EH (cell line): Measurements from ENCODE around the gene TBC1D5.

Source experiments
- DNase-seq: peaks from one replicate; pipeline ENCODE4 v3.0.0-alpha.2; 2015; ENCODE audit warnings: low read depth

Gene TBC1D5

GRCh38 chr3:17302774-17303173 lies 439.7 kb downstream of the TBC1D5 start:
- peak; percentile 78 for DNase-seq

GRCh38 chr3:17302170-17302569 lies 440.3 kb downstream of the TBC1D5 start:
- no peak for DNase-seq

DNA sequence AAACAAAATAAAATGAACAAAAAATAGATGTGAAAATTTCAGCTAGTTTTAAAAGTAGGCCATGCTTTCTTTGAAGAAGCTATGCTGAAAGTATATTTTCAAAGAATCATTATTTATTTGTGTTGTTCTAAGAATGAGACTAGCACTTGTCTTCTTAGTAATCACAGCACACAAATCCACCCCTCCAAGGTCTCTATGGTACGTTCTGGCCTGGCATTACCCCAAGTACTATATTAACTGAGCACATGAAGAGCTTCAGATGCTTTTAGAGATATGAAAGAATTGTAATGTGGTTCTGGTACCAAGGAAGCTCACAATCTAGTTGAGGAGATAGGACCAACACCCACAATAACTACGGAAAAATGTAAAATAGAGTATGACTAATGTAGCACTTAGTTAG lies 441.2 kb downstream of the TBC1D5 start:
- DNase-seq: no peak

DNA sequence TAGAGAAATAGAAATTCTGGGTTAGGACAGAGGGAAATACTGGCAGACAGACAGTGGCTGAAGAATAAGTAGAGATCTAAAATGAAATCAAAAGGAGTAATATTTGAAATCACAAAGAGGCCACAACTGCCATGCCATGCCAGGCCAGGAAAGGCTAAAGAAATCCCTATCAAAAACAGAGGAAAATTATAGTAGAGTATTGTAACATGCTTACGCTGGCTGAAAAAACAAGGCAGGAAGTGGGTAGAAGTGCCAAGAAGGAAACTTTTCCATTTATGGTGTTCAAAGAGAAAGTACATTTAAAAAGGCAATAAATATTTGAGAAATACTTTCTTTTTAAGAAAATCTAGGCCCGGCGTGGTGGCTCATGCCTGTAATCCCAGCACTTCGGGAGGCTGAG lies 442.0 kb downstream of the TBC1D5 start:
- DNase-seq: no peak

DNA sequence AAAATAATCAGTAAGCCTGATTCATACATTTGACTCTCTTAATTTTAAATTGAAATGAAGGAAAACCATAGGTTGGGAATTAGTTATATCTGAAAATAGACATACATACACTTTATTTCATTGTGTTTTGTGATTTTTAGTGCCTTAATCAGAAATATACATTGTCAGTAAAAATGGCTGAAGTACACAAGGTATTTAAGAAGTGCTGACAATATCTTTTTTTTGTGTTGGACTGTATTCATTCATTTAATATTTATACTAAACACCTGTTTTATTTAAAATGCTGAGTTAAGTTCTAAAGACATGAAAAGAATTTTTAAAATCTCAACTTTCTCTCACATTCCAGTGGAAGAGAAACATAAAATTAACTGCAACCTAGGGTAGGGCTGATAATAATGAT lies 444.4 kb downstream of the TBC1D5 start:
- no peak for DNase-seq

GRCh38 chr3:17292556-17292955 lies 449.9 kb downstream of the TBC1D5 start:
- DNase-seq: no peak

GRCh38 chr3:17290894-17291293 lies 451.5 kb downstream of the TBC1D5 start:
- no peak for DNase-seq

DNA sequence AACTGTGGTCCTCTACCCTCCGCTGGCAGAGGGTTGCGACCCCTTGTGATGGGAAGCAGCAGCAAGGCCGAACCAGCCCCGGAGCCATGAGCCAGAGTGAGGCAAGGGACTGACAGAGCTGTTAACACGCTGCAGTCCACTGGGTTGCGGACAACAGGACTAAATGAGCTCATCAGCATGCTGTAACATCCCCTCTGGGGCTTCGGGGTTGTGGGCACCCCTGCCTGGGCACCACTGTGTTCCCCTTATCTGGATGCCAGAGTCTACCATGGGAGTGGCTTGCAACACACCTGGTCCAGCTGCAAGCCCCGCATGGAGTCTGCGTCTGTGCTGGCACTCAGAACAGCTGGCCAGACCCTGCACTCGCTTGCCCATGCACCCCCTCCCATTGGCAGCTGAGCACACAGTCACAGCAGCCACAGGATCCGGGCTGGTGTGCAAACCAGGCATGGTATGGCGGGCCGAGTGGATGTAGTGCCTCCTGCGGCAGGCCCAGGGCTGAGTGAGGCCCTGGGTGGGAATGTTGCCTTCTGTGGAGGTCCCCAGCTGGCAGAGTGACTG lies 453.5 kb downstream of the TBC1D5 start:
- no peak for DNase-seq

DNA sequence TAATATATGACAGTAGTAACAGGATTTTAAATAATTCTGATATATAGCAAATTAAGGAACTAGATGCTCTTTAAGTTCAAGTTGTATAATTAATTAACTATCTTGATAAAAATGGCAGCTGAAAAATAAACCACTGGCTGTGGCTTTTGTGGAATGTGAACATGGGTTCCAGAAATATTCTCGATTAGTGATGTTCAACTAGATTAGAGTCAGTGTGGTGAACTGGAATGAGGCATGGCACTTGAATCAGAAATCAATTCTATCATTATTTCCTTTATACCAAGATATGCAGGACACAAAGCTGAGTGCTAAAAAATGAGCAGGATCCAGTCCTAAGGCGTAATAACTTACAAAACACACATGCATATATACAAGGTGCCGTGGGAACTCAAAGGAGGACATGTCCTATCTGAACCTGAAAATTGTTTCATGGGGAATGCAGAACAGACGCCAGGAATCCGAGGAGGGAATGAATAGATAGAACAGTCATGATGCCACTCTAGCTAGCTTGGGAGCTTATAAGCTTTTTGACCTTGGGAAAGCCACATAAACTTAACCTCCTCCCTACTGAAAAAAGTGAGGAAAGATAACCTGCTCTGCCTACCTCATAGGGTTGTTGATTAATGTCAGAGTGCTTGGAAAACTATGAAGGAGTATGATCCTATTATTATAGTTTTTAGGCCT lies 455.3 kb downstream of the TBC1D5 start:
- DNase-seq: peak; percentile 10

GRCh38 chr3:17278006-17278405 lies 464.4 kb downstream of the TBC1D5 start:
- peak; percentile 14 for DNase-seq

- no peak for DNase-seq
These were observed 475.6 kb downstream of the TBC1D5 start for GRCh38 chr3:17266846-17267245.

GRCh38 chr3:17261627-17262369 lies 480.6 kb downstream of the TBC1D5 start:
- DNase-seq: no peak

- no peak for DNase-seq
These were observed 482.2 kb downstream of the TBC1D5 start for GRCh38 chr3:17260257-17260656.

GRCh38 chr3:17259685-17260084 lies 482.7 kb downstream of the TBC1D5 start:
- no peak for DNase-seq

- peak; percentile 49 for DNase-seq
These were observed 483.5 kb downstream of the TBC1D5 start for GRCh38 chr3:17258823-17259436.

- no peak for DNase-seq
These were observed 485.2 kb downstream of the TBC1D5 start for GRCh38 chr3:17257269-17257668.

DNA sequence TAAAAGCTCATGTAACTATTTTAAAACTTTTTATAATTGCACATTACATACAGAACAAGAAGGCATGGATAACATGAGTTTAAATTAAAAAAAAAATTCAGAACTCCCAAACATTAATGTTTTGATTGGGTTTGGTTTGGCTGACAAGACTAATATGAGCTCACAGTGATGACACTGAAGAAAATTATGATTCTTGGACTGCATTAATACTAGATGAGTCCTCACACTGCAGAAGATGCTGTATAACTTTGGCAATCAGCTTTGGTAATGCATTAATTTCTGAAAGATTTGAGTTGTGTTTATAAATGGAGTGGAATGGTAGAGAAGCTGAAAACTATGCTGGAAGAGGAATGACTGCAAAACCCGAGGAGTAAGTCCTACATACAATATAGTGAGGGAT lies 498.8 kb downstream of the TBC1D5 start:
- DNase-seq: no peak

DNA sequence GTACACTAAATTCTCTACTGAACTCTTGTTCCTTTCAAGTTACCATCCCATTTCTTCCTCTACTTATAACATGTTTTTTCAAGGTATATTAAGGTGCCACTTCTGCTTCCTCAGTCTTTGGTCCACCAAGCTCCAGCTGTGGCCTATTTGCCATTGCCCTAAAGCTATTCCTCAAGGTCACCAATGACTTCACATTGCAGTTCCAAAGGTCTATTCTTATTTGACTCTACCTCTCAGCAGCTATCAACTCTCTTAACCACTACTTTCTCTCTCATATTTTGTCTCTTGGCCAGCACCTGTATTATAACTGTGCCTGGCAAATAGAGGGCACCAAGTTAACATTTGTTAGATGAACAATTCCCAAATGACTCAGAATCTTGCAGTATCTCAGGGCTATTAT lies 503.0 kb downstream of the TBC1D5 start:
- DNase-seq: no peak

DNA sequence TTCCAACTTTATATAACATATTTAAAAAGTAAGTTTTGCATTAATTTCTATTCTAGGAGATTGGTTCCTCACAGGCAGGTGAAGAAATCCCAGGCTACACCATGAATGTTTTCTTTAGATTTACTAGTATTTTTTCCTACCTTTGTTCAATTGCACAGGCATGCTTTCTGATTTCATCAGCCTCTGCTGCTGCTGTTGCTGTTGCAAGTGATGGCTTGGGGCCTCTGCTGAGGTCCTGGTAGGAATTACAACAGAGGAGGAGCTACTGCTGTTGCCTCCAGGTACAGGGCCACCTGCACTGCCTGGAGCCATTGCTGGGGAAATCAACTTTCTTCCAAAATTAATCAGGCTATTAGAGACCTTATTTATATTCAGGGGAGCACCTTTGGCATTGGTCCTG lies 504.4 kb downstream of the TBC1D5 start:
- DNase-seq: no peak

GRCh38 chr3:17235310-17235709 lies 507.1 kb downstream of the TBC1D5 start:
- no peak for DNase-seq

- DNase-seq: no peak
These were observed 508.0 kb downstream of the TBC1D5 start for GRCh38 chr3:17234382-17234781.

- peak; percentile 65 for DNase-seq
These were observed 509.0 kb downstream of the TBC1D5 start for GRCh38 chr3:17233398-17233800.

DNA sequence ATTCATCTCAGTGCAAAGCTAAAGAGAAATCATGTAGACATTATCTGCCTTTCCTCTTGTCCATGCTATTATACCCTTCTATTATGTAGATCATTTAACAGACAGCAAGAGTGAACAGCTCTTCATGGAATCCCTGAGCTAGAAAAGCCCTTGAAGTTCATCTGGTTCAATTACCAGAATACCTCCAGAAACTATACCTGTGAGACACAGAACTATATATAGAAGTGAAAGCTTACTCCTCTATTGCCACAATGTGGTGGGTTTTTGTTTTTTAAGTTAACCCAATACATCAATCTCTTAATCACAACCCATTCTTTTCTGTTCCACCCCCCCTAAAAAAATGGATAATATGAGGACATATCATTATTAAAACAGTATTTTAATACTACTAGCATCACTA lies 510.0 kb downstream of the TBC1D5 start:
- DNase-seq: no peak
